Measurements from ENCODE around the gene ACSBG1. TPM values are rescaled to one million over a fixed set of nuclear protein-coding genes. Genes with fewer than 3 reads are reported as not detected.

ACSBG1 gene
- total RNA-seq, 4 donors from 2014 or later, result not detected

- TF ChIP-seq CTCF (IDR thresholded peaks at IDR 0.05), result no peak
- no peak for ATAC-seq (ENCODE audit: low FRiP score)
- no peak for DNase-seq (ENCODE audit: low spot score)
Observed at GRCh38 chr15:78148392-78149067, 85.8 kb downstream of the ACSBG1 start.

DNA sequence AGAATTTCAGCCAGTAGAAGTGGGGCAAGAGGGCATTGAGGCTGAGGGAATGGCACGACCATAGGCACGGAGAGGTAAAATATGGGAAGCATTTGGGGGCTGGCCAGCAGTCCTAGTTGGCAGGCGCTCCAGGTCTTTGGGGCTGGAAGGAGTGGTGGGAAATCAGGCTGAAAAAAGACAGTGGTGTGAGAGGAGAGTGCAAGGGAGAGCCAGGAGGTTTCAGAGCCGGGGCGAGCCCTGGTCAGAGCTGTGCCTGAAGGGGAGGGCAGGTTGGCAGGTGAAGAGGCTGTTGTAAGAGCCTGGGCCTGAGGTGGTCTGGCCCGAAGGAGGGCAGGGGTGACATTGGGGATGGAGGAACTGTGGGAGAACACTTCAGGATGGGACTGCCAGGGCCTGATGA is 86.8 kb downstream of the ACSBG1 start:
- no peak for TF ChIP-seq CTCF (IDR thresholded peaks at IDR 0.05)
- DNase-seq (ENCODE audit: low spot score), result no peak
- ATAC-seq (ENCODE audit: low FRiP score), result no peak

- no peak for DNase-seq (ENCODE audit: low spot score)
- no peak for ATAC-seq (ENCODE audit: low FRiP score)
- TF ChIP-seq CTCF (IDR thresholded peaks at IDR 0.05), result no peak
Observed at GRCh38 chr15:78146425-78147154, 87.8 kb downstream of the ACSBG1 start.

- DNase-seq (ENCODE audit: low spot score), result no peak
- TF ChIP-seq CTCF (IDR thresholded peaks at IDR 0.05), result no peak
- no peak for ATAC-seq (ENCODE audit: low FRiP score)
Observed at GRCh38 chr15:78142332-78142731, 92.0 kb downstream of the ACSBG1 start.

- no peak for ATAC-seq (ENCODE audit: low FRiP score)
- TF ChIP-seq CTCF (IDR thresholded peaks at IDR 0.05), result no peak
- DNase-seq (ENCODE audit: low spot score), result no peak
Observed at GRCh38 chr15:78140292-78140691, 94.1 kb downstream of the ACSBG1 start.

DNA sequence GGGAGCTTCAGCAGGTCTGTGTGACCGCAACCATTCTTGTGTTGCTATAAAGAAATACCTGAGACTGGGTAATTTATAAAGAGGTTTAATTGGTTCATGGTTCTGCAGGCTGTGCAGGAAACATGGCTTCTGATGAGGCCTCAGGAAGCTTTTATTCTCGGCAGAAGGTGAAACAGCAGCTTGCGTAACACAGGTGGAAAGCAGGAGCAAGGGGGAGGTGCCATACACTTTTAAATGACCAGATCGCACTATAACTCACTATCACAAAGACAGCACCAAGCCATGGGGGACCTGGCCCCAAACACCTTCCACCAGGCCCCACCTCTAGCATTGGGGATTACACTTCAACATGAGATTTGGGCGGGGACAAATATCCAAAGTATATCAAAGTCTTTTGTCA is 94.8 kb downstream of the ACSBG1 start:
- TF ChIP-seq CTCF (IDR thresholded peaks at IDR 0.05), result no peak
- no peak for DNase-seq (ENCODE audit: low spot score)
- ATAC-seq (ENCODE audit: low FRiP score), result no peak

GRCh38 chr15:78133801-78134200 is 100.6 kb downstream of the ACSBG1 start:
- DNase-seq (ENCODE audit: low spot score), result no peak
- no peak for ATAC-seq (ENCODE audit: low FRiP score)
- no peak for TF ChIP-seq CTCF (IDR thresholded peaks at IDR 0.05)
